K562 (cell line): ENCODE measurements around the gene VRK2.

Experiments used
- CTCF ChIP-seq, 3 experiments: IDR thresholded peaks in 2 of 3; conservative IDR thresholded peaks in 1 of 3; 2 replicates each; pipeline ENCODE4 v1.5.1; 2011 to 2012; ENCODE audit warnings: low read length in 3 of 3, mild to moderate bottlenecking in 3 of 3, control low read depth in 2 of 3, improper control_type of control experiment in 1 of 3, inconsistent platforms in 1 of 3, low read depth in 1 of 3, mixed read lengths in 1 of 3, moderate library complexity in 1 of 3; ENCODE audit not compliant: insufficient read depth in 2 of 3
- KAT7 ChIP-seq: sonication (generic); formaldehyde crosslinking; IDR thresholded peaks from 2 replicates; pipeline ENCODE4 v1.8.0; 2022; ENCODE audit warnings: missing genetic modification reagents, mild to moderate bottlenecking, borderline replicate concordance
- REST ChIP-seq, 2 experiments: fragments of 450-650 bp; formaldehyde crosslinking in 1 of 2; IDR thresholded peaks; 2 replicates each; pipeline versions ENCODE4 v1.4.0 to v1.6.1; 2014 to 2020; ENCODE audit warnings: mild to moderate bottlenecking in 2 of 2, borderline replicate concordance in 1 of 2, low read depth in 1 of 2
- ZNF407 ChIP-seq: fragments of 450-650 bp; IDR thresholded peaks from 2 replicates; pipeline ENCODE4 v1.6.1; 2016; ENCODE audit warnings: low read depth

DNA sequence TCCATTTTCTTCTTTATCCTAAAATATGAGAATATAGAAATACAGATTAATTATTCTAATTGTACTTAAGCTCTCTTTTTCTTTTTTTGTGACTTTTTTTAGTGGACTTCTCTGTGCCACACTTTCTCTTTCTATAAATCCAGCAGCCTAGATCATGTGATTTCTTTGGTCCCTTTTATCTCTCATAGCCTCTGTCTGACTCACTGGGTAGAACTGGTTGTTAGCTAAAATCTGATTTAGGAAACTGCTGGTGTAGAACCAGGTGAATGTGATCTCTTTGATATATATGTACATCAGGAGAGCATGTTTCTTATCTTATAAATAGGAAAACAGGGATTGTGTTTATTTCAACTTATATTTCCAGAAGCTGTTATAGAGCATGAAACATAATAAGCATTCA is 54.9 kb downstream of the VRK2 start:
- no peak for TF ChIP-seq CTCF (IDR thresholded peaks at IDR 0.05 in 2 of 3, conservative IDR thresholded peaks at IDR 0.05 in 1 of 3; ENCODE audit: insufficient read depth in 2 of 3, low read depth in 1 of 3, low read length in 3 of 3)
- no peak for TF ChIP-seq KAT7 (CRISPR knock-in tag)
- TF ChIP-seq ZNF407: no peak
- no peak for TF ChIP-seq REST (IDR thresholded peaks at IDR 0.05; ENCODE audit: borderline replicate concordance)
- TF ChIP-seq REST (CRISPR knock-in tag; IDR thresholded peaks at IDR 0.05; ENCODE audit: low read depth): no peak
